Vagina (tissue), 2 donors: ENCODE data around the gene SELENON.

Source experiments
- CTCF ChIP-seq, 3 experiments: fragments of 450-650 bp in 2 of 3; fragments of 200-600 bp in 1 of 3; sonication (generic) in 1 of 3; IDR thresholded peaks; one replicate each; pipeline ENCODE4 v1.5.1; 2017 to 2019; ENCODE audit warnings: antibody characterized with exemption in 3 of 3, mild to moderate bottlenecking in 2 of 3, moderate library complexity in 2 of 3
- POLR2A ChIP-seq, 2 donors: fragments of 450-650 bp; IDR thresholded peaks; one replicate each; pipeline ENCODE4 v1.6.1; 2017; ENCODE audit warnings: antibody characterized with exemption in 2 of 2, mild to moderate bottlenecking in 2 of 2, moderate library complexity in 2 of 2
- POLR2AphosphoS5 ChIP-seq, 2 donors: sonication (generic); formaldehyde crosslinking; IDR thresholded peaks; one replicate each; pipeline ENCODE4 v1.9.0; 2017; ENCODE audit warnings: antibody characterized with exemption in 2 of 2, mild to moderate bottlenecking in 2 of 2, low read depth in 1 of 2; ENCODE audit not compliant: insufficient read depth in 1 of 2

- no peak for TF ChIP-seq CTCF (IDR thresholded peaks at IDR 0.05)
- no peak for TF ChIP-seq POLR2AphosphoS5 (IDR thresholded peaks at IDR 0.05; ENCODE audit: insufficient read depth in 1 of 2, low read depth in 1 of 2)
- no peak for TF ChIP-seq POLR2A (IDR thresholded peaks at IDR 0.05)
Measured at GRCh38 chr1:25786887-25787759, 12.9 kb upstream of the SELENON start.
